Left ventricle myocardium superior (tissue), 1 donor: Measurements from ENCODE around the gene SH3PXD2A. TPM values are rescaled to one million over a fixed set of nuclear protein-coding genes. Genes with fewer than 3 reads are reported as not detected.
A peak's percentile ranks its signal among the peaks of the same experiment; 100 is the strongest.
"Not testable (repeated sequence)": the region's sequence is repeated elsewhere in the genome, so short reads cannot be mapped to it uniquely, and the experiment has no call there.

Experiments used
- ATAC-seq: fragments of 200-7000 bp; cut with Tn5 transposase; one replicate; pipeline ENCODE4 v1.9.1; 2020; ENCODE audit warnings: mild to moderate bottlenecking, moderate library complexity
- DNase-seq: peaks from one replicate; pipeline ENCODE4 v3.0.0-alpha.2; 2020
- intact Hi-C: fragments of 100-400 bp; cut with micrococcal nuclease; formaldehyde crosslinking; loops from one replicate; pipeline ENCODE4 v1.11.0; 2022
- total RNA-seq: library from RNA; stranded (reverse); fragmentation: NEBNext Ultra II Directional; extraction: Animal tissue kit (Norgen Biotek cat#: 25700); gene quantifications from one replicate; pipeline ENCODE4 v1.2.1, GENCODE V29; 2021
- donor health status: DM: no; HTN: yes; CAD: no; lungs with severe emphysema.

Gene SH3PXD2A
- total RNA-seq, 1 donor from 2014 or later = 28.6 TPM

GRCh38 chr10:103762916-103763315 is 92.5 kb downstream of the SH3PXD2A start:
- DNase-seq = no peak
- intact Hi-C loops = no loop called here
- ATAC-seq = no peak

DNA sequence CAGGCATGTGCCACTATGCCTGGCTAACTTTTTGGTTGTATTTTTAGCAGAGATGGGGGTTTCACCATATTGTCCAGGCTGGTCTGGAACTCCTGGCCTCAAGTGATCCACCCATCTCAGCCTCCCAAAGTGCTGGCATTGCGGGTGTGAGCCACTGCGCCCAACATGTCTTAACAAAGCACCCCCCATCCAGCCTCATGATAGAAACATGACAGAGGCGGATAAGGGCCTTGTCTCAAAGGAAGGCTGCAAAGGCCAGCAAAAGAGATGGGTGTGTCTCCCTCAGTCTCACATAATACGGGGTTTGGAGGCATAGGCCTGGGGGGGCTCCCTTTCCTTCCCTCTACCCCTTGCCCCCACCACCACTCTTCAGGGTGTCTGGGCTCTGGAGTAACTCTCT is 93.2 kb downstream of the SH3PXD2A start:
- intact Hi-C loops = no loop called here

GRCh38 chr10:103761075-103761920 is 94.1 kb downstream of the SH3PXD2A start:
- no peak for ATAC-seq
- no peak for DNase-seq
- intact Hi-C loops = no loop called here

More for the DNA sequence above, 93.2 kb downstream of the SH3PXD2A start:
- no peak for ATAC-seq
- DNase-seq = no peak

DNA sequence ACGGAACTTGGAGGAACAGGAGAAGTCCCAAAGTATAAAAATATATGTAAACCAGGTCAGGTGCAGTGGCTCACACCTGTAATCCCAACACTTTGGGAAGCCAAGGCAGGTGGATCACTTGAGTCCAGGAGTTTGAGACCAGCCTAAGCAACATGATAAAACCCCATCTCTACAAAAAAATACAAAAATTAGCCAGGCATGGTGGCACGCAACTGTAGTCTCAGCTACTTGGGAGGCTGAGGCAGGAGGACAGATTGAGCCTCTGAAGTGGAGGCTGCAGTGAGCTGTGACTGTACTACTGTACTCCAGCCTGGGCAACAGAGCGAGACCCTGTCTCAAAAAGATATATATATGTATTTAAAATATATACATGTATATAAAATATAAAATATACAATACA is 95.1 kb downstream of the SH3PXD2A start:
- DNase-seq, ATAC-seq, intact Hi-C loops: not testable (repeated sequence)

GRCh38 chr10:103759100-103759781 is 96.1 kb downstream of the SH3PXD2A start:
- intact Hi-C loops = no loop called here
- ATAC-seq (peak; percentile 85), DNase-seq (peak; percentile 64)

DNA sequence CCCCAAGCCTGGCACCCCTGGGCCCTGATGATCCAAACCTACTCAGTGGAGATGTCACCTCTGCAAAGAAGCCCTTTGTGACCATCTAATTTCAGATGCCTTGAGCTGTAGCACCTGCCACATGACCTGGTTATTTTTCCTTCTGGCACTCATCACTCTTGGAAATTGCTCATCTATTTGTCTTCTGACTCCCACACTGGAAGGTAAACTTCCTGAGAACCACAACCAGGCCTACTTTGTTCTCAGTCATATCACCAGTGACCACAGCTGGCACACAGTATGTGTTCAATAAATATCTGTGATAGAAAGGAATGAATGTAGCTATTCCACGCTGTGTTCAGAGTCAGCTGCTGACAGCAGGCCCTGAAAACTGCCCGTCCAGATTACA is 97.1 kb downstream of the SH3PXD2A start:
- ATAC-seq = no peak
- intact Hi-C loops = no loop called here
- no peak for DNase-seq

GRCh38 chr10:103757531-103758293 is 97.7 kb downstream of the SH3PXD2A start:
- DNase-seq = peak; percentile 68
- intact Hi-C loops = no loop called here
- ATAC-seq = peak; percentile 49

DNA sequence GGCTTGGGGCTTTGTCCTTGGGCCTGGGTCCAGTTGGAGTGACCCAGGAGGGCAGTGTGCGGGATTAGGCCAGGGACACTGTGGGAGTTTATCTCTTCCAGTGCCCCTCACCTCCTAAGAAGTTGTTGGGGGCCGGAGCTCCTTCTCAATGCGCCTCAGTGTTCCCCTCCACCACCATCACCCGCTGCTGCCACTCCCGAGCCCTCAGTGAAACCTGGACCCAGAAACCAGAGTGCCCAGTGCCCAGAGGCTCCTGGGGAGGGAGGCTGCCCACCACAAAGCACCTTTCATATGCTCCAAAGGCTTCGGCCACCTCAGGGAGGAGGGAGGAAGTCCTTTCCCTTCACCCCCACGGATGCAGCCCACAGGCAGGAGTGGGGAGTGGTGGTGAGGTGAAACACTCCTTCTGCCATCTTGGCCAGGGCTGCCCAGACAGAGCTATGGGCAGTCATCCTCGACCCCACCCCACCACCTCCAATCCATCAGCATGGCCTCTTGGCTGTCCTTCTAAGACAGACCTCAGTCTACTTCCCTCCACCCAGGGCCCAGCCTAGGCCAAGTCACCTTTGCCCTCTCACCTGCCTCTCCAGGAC is 99.0 kb downstream of the SH3PXD2A start:
- ATAC-seq (no peak), DNase-seq (no peak)
- intact Hi-C loops = no loop called here

GRCh38 chr10:103752680-103753248 is 102.6 kb downstream of the SH3PXD2A start:
- no peak for ATAC-seq
- intact Hi-C loops = no loop called here
- no peak for DNase-seq

DNA sequence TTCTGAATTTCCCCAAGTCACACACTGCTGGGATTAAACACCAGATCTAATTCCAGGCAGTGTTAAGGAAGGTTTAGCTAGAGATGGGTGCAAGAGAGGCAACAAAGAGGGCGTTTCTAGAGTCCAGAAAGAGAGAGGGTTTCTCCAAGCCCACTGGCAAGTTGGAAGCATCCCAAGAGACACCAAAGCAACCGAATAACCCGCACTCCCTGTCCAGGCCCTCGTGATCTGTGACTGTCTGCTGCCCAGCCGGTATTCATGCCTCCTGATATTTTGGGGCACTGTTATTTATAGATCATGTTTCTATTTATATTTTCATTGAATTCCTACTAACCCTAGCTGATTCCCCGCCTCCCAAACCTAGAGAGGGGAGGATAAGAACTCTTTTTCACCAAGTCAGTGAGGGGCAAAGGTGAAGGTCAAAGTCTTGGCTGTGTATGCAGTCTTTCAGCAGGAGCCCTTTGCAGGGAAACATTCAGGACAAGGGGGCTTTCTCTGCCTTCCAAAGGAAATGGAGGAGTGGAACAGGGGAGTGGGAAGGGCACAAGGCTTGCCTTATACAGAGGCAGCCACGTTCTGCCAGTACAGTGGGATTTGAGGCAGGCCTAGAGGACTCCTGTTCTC is 103.6 kb downstream of the SH3PXD2A start:
- DNase-seq (peak; percentile 56), ATAC-seq (peak; percentile 85)
- intact Hi-C loops = no loop called here

DNA sequence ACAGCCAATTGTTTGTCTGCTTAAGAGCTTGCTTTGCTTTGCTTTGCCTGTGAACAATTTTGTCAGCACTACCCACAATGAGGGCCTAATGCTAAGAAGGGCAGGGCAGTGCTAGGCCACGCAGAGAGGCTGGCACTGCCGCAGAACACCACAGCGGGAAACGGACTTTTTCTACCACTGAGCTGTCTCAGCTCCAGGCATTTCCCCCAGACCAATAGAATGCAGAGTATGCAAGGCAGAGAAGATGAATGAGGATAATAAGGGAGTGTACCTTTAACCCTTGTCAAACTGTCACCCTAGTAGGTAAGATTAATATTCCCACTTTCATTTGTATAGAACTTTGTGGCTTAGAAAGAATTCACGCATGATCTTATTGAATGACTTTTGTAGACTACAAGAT is 104.5 kb downstream of the SH3PXD2A start:
- no peak for DNase-seq
- intact Hi-C loops = no loop called here
- ATAC-seq = peak; percentile 55

GRCh38 chr10:103749779-103750178 is 105.6 kb downstream of the SH3PXD2A start:
- intact Hi-C loops = no loop called here
- ATAC-seq = no peak
- DNase-seq = no peak

- DNase-seq = no peak
- intact Hi-C loops = no loop called here
- ATAC-seq = no peak
Observed at GRCh38 chr10:103748020-103748419, 107.4 kb downstream of the SH3PXD2A start.

DNA sequence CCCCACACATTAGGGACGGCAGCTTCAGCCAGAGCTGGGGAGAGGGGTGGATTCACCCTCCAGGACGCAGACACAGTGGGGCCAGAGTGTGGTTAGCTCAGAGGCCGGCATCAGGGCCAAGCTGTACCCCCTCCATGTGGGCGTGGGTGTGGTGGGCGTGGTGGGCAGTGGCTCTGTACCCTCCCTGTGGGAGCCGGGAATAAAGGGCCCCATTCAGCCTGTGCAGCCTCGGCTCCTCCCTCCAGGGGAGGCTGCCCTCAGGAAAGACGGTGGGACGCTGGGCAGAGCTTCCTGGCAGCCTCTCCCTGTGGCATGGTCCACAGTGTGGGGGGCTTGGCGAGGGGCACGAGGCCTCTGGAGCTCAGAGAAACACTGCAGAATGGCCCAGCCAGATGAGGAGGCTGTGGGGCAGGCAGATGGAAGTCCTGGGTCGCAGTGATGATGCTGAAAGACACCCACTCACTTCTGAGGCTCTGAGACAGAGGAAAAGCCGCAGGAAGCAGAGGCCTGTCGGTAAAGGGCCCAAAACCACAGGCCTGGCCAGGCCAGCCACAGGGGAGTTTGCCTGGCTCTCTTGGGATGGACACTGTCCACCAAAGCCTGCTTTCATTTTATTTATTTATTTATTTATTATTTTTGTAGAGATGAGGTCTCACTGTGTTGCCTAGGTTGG is 108.0 kb downstream of the SH3PXD2A start:
- no peak for ATAC-seq
- intact Hi-C loops = no loop called here

DNA sequence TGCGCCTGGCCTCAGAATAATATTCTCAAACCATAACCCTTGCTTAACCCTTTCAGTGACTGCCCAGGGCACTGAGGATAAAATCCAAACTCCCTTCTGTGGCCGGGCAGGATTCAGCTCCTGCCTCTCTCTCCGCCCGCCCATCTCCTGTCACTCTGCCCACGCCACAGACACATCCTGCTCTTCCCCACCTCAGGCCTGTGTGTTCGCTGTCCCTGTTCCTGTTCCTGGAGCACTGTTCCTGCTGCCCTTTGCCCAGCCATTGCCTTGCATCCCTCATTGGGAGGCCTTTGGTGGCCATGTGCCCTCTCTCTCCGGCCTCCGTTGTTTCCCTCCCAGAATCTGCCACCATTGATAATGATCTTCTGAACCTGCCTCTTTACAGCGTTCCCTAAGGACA is 108.8 kb downstream of the SH3PXD2A start:
- ATAC-seq (no peak), DNase-seq (no peak)
- intact Hi-C loops = no loop called here

More for the DNA sequence above, 108.0 kb downstream of the SH3PXD2A start:
- no peak for DNase-seq

- intact Hi-C loops = no loop called here
- DNase-seq (no peak), ATAC-seq (peak; percentile 37)
Observed at GRCh38 chr10:103745341-103746247, 109.8 kb downstream of the SH3PXD2A start.

GRCh38 chr10:103742824-103743223 is 112.6 kb downstream of the SH3PXD2A start:
- DNase-seq = no peak
- intact Hi-C loops = no loop called here
- ATAC-seq = no peak
